Measurements from ENCODE around the gene CHCHD6.

The CHCHD6 gene

GRCh38 chr3:126922466-126922865 lies 218.4 kb downstream of the CHCHD6 start:
- DNase-seq (ENCODE audit: low read depth in 2 of 2): no peak

- no peak for DNase-seq (ENCODE audit: low read depth in 2 of 2)
Observed at GRCh38 chr3:126923423-126923822, 219.4 kb downstream of the CHCHD6 start.

GRCh38 chr3:126923895-126924294 lies 219.9 kb downstream of the CHCHD6 start:
- no peak for DNase-seq (ENCODE audit: low read depth in 2 of 2)

GRCh38 chr3:126924458-126924857 lies 220.4 kb downstream of the CHCHD6 start:
- DNase-seq (ENCODE audit: low read depth in 2 of 2): no peak

- DNase-seq (ENCODE audit: low read depth in 2 of 2): no peak
Observed at GRCh38 chr3:126925411-126926171, 221.6 kb downstream of the CHCHD6 start.

DNA sequence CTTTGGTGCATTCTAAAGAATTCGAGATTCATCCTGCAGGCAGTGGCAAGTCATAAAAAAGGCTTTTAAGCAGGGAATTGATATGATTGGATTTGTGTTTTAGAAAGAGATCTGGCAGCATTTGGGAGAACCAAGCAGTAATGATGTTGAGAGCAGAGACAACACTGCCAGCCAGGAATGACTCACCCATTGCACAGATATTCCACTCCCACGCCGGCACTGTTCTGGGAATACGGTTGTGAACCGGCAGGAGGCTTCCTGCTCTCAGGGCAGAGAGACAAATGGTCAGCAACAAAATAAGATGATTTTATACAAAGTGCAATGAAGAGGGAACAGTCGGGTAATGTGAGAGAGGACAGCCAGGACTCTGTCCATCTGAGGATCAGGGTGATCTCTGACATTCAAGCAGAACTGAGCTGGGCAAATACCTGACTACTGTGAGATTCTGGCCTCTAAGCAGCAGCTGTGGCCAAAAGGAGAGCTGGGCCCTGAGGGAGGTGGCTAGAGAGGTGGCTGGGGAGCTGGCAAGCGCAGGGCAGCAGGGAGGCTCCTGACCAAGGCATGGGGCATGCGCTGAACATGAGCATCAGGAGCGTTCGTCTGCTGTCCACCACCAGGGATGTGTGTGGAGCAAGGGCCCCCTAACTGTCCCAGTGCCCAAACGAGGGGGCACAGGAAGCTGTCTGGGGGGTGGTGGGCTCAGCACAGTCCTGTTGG lies 222.8 kb downstream of the CHCHD6 start:
- no peak for DNase-seq (ENCODE audit: low read depth in 2 of 2)

DNA sequence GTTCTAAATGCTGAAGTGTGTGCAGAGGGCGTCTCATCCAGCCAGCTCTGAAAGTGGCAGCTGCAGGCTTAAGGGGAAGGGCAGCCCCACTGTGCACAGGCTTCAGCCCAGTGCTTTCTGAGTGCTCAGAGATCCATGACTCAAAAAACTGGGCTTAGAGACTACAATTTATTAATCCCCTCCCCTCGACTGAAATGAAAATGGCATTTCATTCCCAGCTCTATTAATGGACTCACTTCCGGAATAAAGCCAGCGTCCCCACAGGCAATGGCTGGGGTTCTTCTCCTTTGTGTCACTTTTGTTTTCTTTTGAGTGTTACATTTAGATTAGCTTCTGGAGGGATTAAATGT lies 223.3 kb downstream of the CHCHD6 start:
- DNase-seq (ENCODE audit: low read depth in 2 of 2): no peak

GRCh38 chr3:126927846-126928245 lies 223.8 kb downstream of the CHCHD6 start:
- DNase-seq (ENCODE audit: low read depth in 2 of 2): no peak

DNA sequence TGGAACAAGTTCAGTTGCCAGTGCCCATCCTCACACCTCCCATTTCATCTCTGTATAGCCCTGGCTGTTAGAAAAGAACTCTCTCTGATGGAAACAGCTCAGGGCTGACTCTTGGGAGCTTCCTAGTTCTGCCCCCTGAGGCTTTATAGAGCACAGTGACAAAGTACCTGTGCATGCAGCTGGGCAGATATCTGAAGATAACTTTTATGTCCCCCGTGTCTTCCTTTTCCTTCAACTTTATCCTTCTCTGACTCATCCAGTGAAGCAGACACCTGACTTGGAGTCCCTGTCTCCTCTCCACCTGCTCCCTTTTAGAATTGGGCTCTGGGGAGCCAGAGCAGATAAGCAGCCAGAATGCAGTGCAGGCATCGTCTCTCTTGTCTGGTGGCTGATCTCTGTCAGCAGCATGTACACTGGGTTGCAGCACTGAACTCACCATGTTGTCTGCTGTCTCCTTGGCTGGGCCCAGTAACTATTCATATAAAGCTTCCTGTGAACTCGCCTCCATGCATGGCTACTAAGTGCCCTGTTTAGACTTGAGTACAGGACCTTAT lies 225.0 kb downstream of the CHCHD6 start:
- DNase-seq (ENCODE audit: low read depth in 2 of 2): no peak

DNA sequence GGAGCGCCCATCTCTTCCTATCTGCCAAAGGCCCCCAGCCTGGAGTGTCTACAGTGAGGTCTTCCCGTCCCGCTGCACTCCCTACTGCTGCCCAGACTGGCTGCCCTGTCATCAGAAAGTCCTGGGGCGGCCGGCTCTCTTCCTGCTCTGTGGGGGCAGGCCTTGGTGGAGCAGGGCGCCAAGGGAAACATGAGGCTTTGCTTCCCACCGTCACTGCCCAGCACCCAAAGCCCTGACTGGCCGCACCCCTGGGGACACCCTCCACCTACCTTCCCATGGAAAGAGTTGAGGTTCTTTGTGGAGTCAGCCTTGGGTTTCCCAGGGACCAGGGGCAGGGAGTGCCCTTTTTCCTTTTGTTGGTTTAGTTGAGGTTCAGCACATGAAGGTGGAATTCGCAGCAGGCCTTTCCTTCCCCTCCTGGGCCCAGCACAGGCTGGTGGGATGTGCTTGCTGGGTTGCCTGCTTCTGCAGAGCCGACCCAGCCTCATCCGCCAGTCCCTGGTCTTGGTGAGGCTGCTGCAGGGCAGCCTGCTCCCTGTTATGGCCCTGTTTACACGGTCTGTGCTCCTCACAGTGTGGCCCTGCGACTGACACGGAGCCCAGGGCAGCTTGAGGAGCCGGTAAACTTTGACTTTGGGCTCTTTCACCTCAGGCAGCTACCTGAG lies 227.0 kb downstream of the CHCHD6 start:
- DNase-seq (ENCODE audit: low read depth in 2 of 2): no peak

DNA sequence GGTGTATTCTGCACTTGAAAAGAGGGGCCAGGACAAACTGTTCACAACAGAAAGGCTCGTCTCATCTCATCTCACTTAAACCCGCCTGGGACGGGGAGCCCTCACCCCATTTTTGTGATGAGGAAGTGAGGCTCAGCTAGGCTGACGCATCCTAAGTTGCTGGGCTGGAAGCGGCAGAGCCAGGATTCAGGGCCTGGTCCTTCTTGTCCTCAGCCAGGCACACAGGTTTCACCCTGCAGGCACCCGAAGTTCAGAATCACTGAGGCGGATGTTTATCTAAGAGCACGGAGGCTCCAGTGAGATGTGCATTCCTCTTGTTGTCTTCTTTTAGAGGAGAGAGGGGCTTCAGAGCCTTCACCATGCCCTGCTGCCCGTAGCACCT lies 227.8 kb downstream of the CHCHD6 start:
- no peak for DNase-seq (ENCODE audit: low read depth in 2 of 2)

- DNase-seq (ENCODE audit: low read depth in 2 of 2): no peak
Observed at GRCh38 chr3:126932188-126932931, 228.3 kb downstream of the CHCHD6 start.

- DNase-seq (ENCODE audit: low read depth in 2 of 2): no peak
Observed at GRCh38 chr3:126934031-126934531, 230.0 kb downstream of the CHCHD6 start.

DNA sequence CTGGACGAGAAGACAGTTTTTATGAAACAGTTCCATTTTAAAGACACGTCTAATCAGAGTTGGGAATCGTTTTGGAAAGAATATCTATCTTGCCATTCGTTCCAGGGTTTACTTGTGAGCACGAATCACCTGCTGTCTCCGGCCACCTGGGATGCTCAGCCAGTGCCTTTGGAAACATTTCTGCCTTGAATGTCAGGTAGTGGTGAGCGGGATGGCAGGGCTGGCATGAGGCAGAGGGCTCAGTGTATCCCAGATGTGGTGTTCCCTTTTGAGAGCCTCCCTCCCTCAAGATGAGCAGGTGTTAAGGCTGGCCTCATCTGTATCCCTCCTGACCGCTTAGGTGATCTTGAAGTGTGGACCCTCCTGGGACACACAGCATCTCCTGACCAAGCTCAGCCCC lies 231.0 kb downstream of the CHCHD6 start:
- no peak for DNase-seq (ENCODE audit: low read depth in 2 of 2)

- DNase-seq (ENCODE audit: low read depth in 2 of 2): no peak
Observed at GRCh38 chr3:126935756-126936509, 231.9 kb downstream of the CHCHD6 start.

DNA sequence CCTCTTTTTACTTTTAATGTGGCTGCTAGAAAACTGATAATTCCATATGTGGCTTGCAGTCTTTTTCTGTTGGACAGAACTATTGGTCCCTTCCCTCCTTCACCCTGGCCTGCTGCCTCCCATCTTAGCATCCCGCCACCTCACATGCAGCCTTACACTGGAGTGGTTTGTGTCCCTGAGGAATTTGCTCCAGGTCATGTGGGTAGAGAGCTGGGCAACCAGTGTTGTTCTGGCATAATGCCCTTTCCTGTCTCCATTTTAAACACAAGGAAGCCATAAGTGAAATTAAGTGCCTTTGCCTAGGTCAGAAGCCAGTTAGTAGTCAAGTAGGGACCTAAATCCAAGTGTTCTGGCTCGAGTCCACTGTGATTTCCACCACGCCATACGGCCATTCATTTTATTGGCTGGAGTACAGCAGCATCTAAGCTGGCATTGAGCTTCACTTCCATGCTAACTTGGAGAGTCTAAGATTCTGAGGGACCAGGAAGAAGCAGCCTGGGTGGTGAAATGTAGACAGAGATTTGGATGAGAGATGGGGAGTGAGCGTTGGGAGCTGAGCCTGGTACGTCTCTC lies 232.9 kb downstream of the CHCHD6 start:
- no peak for DNase-seq (ENCODE audit: low read depth in 2 of 2)

DNA sequence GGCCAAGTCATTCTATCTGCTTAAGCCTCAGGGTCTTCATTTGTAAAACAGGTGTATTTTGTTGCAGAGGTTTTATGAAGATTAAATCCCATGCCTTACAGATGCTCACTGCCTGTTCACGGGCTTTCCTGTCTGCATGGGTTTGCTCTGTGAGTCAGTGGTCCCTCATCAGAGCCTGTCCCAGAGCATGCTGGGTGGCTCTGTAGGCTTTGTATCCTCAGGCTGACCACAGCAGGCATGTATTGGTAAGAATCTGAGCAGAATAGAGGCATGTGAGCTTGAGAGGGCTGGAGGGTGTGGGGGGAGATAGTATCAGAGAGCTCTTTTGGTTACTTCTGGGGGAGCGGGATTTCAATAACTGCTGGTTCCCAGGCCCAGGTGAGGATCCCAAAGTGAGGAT lies 233.5 kb downstream of the CHCHD6 start:
- no peak for DNase-seq (ENCODE audit: low read depth in 2 of 2)

GRCh38 chr3:126937973-126938372 lies 233.9 kb downstream of the CHCHD6 start:
- no peak for DNase-seq (ENCODE audit: low read depth in 2 of 2)

GRCh38 chr3:126938520-126939337 lies 234.7 kb downstream of the CHCHD6 start:
- DNase-seq (ENCODE audit: low read depth in 2 of 2): no peak

GRCh38 chr3:126939338-126939718 lies 235.3 kb downstream of the CHCHD6 start:
- DNase-seq (ENCODE audit: low read depth in 2 of 2): no peak
